ENCODE data around the gene PSMB10.
"Not testable (repeated sequence)": the region's sequence is repeated elsewhere in the genome, so short reads cannot be mapped to it uniquely, and the experiment has no call there.

PSMB10 gene

GRCh38 chr16:67944690-67945391 lies 8.2 kb upstream of the PSMB10 start:
- Histone ChIP-seq H3K4me3 (ENCODE audit: low read length) (no peak overlapping the region), H3K27ac (ENCODE audit: low read depth, low read length) (peak overlapping the region; percentile 85), H3K9ac (ENCODE audit: low read length) (no peak overlapping the region), H3K4me1 (ENCODE audit: control insufficient read depth, insufficient read depth, low read length) (peaks cover 16% of the 10 kb centered on the region), H3K27me3 (ENCODE audit: control insufficient read depth, insufficient read depth, low read length) (no peaks in the 10 kb centered on the region), H3K36me3 (ENCODE audit: control insufficient read depth, insufficient read depth, low read length) (peaks cover 31% of the 10 kb centered on the region)

- Histone ChIP-seq H3K27me3 (ENCODE audit: control insufficient read depth, insufficient read depth, low read length) (no peaks in the 10 kb centered on the region), H3K4me1 (ENCODE audit: control insufficient read depth, insufficient read depth, low read length) (peaks cover 16% of the 10 kb centered on the region), H3K27ac (ENCODE audit: low read depth, low read length) (peak within 1 kb of the TSS; percentile 85), H3K36me3 (ENCODE audit: control insufficient read depth, insufficient read depth, low read length) (peaks cover 24% of the 10 kb centered on the region), H3K4me3 (ENCODE audit: low read length) (peak within 1 kb of the TSS; percentile 17), H3K9ac (ENCODE audit: low read length) (no peak within 1 kb of the TSS)
Observed at GRCh38 chr16:67943619-67944504, 7.2 kb upstream of the PSMB10 start, which contains the start of gene LCAT. Gene LCAT, minus strand, starts transcription at chr16:67944120. Its CDS starts 19 bp downstream, at chr16:67944101.

- Histone ChIP-seq H3K4me3 (ENCODE audit: low read length) (no peak overlapping the region), H3K27me3 (ENCODE audit: control insufficient read depth, insufficient read depth, low read length) (no peaks in the 10 kb centered on the region), H3K4me1 (ENCODE audit: control insufficient read depth, insufficient read depth, low read length) (peaks cover 16% of the 10 kb centered on the region), H3K9ac (ENCODE audit: low read length) (no peak overlapping the region), H3K36me3 (ENCODE audit: control insufficient read depth, insufficient read depth, low read length) (peaks cover 17% of the 10 kb centered on the region), H3K27ac (ENCODE audit: low read depth, low read length) (peak overlapping the region; percentile 85)
Observed at GRCh38 chr16:67943256-67943618, 6.6 kb upstream of the PSMB10 start.

- H3K27me3 ChIP-seq (ENCODE audit: control insufficient read depth, insufficient read depth, low read length), result no peaks in the 10 kb centered on the region
- H3K4me1 ChIP-seq (ENCODE audit: control insufficient read depth, insufficient read depth, low read length), result peaks cover 16% of the 10 kb centered on the region
- H3K4me3 ChIP-seq (ENCODE audit: low read length), result no peak overlapping the region
- peak overlapping the region; percentile 85 for H3K27ac ChIP-seq (ENCODE audit: low read depth, low read length)
- peaks cover 13% of the 10 kb centered on the region for H3K36me3 ChIP-seq (ENCODE audit: control insufficient read depth, insufficient read depth, low read length)
- no peak overlapping the region for H3K9ac ChIP-seq (ENCODE audit: low read length)
Observed at GRCh38 chr16:67942510-67943255, 6.0 kb upstream of the PSMB10 start.

- peaks cover 16% of the 10 kb centered on the region for H3K4me1 ChIP-seq (ENCODE audit: control insufficient read depth, insufficient read depth, low read length)
- peaks cover 12% of the 10 kb centered on the region for H3K36me3 ChIP-seq (ENCODE audit: control insufficient read depth, insufficient read depth, low read length)
- no peaks in the 10 kb centered on the region for H3K27me3 ChIP-seq (ENCODE audit: control insufficient read depth, insufficient read depth, low read length)
- no peak overlapping the region for H3K4me3 ChIP-seq (ENCODE audit: low read length)
- H3K9ac ChIP-seq (ENCODE audit: low read length), result no peak overlapping the region
- no peak overlapping the region for H3K27ac ChIP-seq (ENCODE audit: low read depth, low read length)
Observed at GRCh38 chr16:67942200-67942509, 5.5 kb upstream of the PSMB10 start.

- H3K4me3 ChIP-seq (ENCODE audit: low read length), result no peak overlapping the region
- peaks cover 8% of the 10 kb centered on the region for H3K36me3 ChIP-seq (ENCODE audit: control insufficient read depth, insufficient read depth, low read length)
- no peak overlapping the region for H3K9ac ChIP-seq (ENCODE audit: low read length)
Observed at GRCh38 chr16:67941469-67942199, 5.0 kb upstream of the PSMB10 start.

GRCh38 chr16:67940446-67941089 lies 3.9 kb upstream of the PSMB10 start:
- Histone ChIP-seq H3K27ac (ENCODE audit: low read depth, low read length) (no peak overlapping the region), H3K36me3 (ENCODE audit: control insufficient read depth, insufficient read depth, low read length) (peaks cover 7% of the 10 kb centered on the region), H3K4me3 (ENCODE audit: low read length) (no peak overlapping the region), H3K9ac (ENCODE audit: low read length) (no peak overlapping the region), H3K27me3 (ENCODE audit: control insufficient read depth, insufficient read depth, low read length) (no peaks in the 10 kb centered on the region), H3K4me1 (ENCODE audit: control insufficient read depth, insufficient read depth, low read length) (peaks cover 16% of the 10 kb centered on the region)

More at GRCh38 chr16:67941469-67942199, 5.0 kb upstream of the PSMB10 start:
- H3K27me3 ChIP-seq (ENCODE audit: control insufficient read depth, insufficient read depth, low read length), result no peaks in the 10 kb centered on the region
- H3K4me1 ChIP-seq (ENCODE audit: control insufficient read depth, insufficient read depth, low read length), result peaks cover 16% of the 10 kb centered on the region
- no peak overlapping the region for H3K27ac ChIP-seq (ENCODE audit: low read depth, low read length)

- Histone ChIP-seq H3K27me3 (ENCODE audit: control insufficient read depth, insufficient read depth, low read length) (no peaks in the 10 kb centered on the region), H3K4me1 (ENCODE audit: control insufficient read depth, insufficient read depth, low read length) (peaks cover 19% of the 10 kb centered on the region), H3K27ac (ENCODE audit: low read depth, low read length) (no peak overlapping the region), H3K36me3 (ENCODE audit: control insufficient read depth, insufficient read depth, low read length) (no peaks in the 10 kb centered on the region), H3K4me3 (ENCODE audit: low read length) (no peak overlapping the region), H3K9ac (ENCODE audit: low read length) (no peak overlapping the region)
Observed at GRCh38 chr16:67939507-67940445, 3.1 kb upstream of the PSMB10 start.

GRCh38 chr16:67937713-67938112 lies 1.1 kb upstream of the PSMB10 start:
- H3K36me3 ChIP-seq (ENCODE audit: control insufficient read depth, insufficient read depth, low read length); H3K4me1 ChIP-seq (ENCODE audit: control insufficient read depth, insufficient read depth, low read length): not testable (repeated sequence)

GRCh38 chr16:67936880-67937605 lies 393 bp upstream of the PSMB10 start:
- H3K4me1 ChIP-seq (ENCODE audit: control insufficient read depth, insufficient read depth, low read length), result peaks cover 9% of the 10 kb centered on the region

More at GRCh38 chr16:67937713-67938112, 1.1 kb upstream of the PSMB10 start:
- H3K27ac ChIP-seq (ENCODE audit: low read depth, low read length); H3K27me3 ChIP-seq (ENCODE audit: control insufficient read depth, insufficient read depth, low read length); H3K9ac ChIP-seq (ENCODE audit: low read length); H3K4me3 ChIP-seq (ENCODE audit: low read length): not testable (repeated sequence)

More at GRCh38 chr16:67936880-67937605, 393 bp upstream of the PSMB10 start:
- H3K4me3 ChIP-seq (ENCODE audit: low read length), result peak overlapping the region; percentile 79
- peak overlapping the region; percentile 81 for H3K27ac ChIP-seq (ENCODE audit: low read depth, low read length)
- H3K9ac ChIP-seq (ENCODE audit: low read length), result peak overlapping the region; percentile 58
- peaks cover 3% of the 10 kb centered on the region for H3K36me3 ChIP-seq (ENCODE audit: control insufficient read depth, insufficient read depth, low read length)
- no peaks in the 10 kb centered on the region for H3K27me3 ChIP-seq (ENCODE audit: control insufficient read depth, insufficient read depth, low read length)
